HG02642 (cell line): ENCODE results near the gene DENND4B.
A peak's percentile ranks its signal among the peaks of the same experiment; 100 is the strongest.
"Not testable (repeated sequence)": the region's sequence is repeated elsewhere in the genome, so short reads cannot be mapped to it uniquely, and the experiment has no call there.

ENCODE experiments used
- ATAC-seq: cut with Tn5 transposase; IDR thresholded peaks from one replicate; pipeline ENCODE4 v1.9.1; 2021; ENCODE audit warnings: mild to moderate bottlenecking; ENCODE audit not compliant: unreplicated experiment, poor library complexity

DENND4B gene

DNA sequence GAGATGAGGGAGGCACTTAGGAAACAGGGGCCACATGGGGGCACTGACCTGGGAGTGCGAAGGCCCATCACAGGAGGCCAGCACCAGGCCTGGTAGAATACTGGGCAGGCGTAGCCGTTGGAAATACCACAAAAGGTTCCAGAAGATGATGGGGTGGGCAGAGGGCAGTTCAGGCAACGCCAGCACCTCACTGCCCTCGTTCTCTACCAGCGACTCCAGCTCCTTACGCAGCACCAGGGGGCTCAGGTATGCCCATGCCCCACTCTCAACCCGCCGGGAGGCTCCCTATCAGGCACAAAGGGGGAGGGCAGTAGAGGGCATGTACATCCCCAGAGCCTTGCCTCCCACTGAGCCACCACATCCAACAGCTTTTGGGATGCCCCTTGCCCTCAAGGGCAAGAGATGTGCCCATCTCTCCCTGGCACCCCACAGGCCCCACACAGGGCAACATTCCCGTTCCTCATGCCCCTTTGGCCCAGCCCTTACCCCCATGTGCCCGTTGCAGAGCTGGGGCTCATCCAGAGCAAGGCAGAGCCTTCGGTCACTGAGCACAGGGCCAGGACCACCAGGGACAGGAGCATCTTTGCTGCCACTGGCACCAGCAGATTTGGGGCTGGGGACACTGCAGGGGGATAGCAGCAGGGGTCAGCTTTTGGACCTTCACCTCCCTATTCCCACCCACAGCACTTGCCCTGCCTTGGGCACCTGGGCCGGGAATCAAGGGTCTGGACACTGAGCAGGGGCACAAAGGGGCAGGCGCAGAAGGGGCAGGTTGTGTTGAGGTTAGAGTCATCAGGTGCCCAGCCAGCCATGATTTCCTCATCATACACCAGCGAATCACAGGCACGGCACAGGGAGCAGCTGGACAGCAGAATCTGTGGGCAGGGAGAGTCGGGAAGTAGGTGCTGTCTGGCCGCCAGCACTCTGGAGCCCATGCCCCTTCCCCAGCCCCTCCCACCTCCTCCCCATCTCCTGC is 14.1 kb downstream of the DENND4B start:
- ATAC-seq = no peak

DNA sequence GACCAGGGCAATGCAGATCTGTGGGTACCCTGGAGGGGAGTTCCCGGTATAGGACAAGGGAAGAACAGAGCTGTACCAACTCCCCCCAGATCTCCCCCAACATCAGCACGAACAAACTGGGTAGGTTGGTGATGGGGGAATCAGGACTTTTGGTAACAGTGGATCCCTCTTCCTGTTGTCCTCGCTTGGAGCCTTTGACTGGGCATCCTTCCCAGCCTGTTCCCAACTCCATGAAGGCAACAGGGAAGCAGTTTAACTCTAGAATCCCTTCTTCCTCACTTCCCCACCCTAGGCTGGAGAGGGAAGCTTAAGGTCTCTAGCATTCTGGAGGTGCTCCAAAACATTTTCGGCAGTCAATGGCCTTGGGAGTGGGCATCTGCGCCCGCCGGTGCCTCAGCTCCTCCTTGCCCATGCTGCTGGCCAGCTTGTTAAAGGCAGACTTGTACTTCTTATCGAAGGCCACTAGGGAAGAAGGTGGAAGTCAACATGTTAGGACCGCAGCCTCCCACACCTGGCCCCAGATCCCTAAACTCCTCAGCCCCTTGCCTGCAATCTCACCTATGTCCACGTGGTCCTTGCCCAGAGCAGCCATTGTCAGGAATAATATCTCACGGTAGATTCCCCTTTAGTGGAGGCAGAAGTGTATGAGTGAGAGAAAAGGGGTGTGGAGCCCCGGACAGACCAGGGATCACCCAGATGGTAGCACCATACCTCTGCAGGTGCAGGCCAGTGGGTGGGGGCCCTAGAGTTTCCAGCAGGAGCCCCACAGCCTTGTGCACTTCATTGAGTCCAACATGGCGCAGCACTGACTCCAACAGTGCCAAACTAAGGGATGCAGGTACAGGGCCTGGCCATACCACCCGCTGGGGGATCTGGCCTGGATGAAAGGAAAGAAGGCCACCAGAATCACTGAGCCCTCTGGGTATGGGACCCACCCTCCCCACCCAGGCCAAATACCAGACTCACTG is 16.3 kb downstream of the DENND4B start:
- no peak for ATAC-seq

DNA sequence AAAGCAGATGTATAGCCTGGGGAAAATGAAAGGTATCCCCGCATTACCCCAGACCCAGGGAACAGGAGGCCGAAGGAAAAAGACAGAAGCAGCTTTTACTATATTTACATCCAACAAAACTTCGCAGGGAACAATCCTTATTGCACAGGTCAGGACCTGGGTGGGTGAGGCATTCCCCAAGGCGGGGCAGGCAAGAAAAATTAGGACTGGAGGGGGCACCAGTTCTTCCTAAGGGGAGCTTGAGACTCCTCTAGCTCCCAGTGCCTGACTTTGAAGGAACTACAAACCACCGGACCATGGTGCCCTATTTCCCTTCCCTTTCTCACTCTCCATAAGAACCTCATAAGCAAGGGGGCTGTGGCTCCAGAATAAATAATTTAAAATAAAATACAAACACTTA is 17.1 kb downstream of the DENND4B start:
- ATAC-seq = no peak

- ATAC-seq = no peak
Measured at GRCh38 chr1:153928791-153929341, 17.7 kb downstream of the DENND4B start.

GRCh38 chr1:153928245-153928644 is 18.3 kb downstream of the DENND4B start:
- no peak for ATAC-seq

DNA sequence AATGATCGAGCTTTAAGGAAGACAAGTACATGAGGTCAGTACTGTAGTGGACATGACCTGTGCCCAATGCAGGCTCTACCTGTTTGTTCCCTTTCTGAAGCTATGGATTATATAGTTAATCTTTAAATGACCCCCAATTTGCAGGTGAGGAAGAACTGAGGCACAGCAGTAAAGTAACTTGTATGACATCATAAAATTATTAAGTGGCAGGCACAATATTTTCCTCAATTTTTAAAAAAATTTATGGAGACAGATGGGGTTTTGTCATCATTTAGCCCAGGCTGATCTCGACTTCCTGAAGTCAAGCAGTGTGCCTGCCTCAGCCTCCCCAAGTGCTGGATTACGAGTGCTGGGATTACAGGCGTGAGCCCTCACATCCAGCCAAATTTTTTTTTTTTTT is 20.1 kb downstream of the DENND4B start:
- no peak for ATAC-seq

- ATAC-seq = peak; percentile 96
Measured at GRCh38 chr1:153922972-153923925, 23.3 kb downstream of the DENND4B start, which contains the start of gene GATAD2B. GATAD2B (minus strand) TSS chr1:153922972; CDS start chr1:153828347, 94,625 bp downstream.

GRCh38 chr1:153922076-153922971 is 24.2 kb downstream of the DENND4B start:
- peak; percentile 31 for ATAC-seq

GRCh38 chr1:153921803-153922075 is 24.8 kb downstream of the DENND4B start:
- no peak for ATAC-seq

DNA sequence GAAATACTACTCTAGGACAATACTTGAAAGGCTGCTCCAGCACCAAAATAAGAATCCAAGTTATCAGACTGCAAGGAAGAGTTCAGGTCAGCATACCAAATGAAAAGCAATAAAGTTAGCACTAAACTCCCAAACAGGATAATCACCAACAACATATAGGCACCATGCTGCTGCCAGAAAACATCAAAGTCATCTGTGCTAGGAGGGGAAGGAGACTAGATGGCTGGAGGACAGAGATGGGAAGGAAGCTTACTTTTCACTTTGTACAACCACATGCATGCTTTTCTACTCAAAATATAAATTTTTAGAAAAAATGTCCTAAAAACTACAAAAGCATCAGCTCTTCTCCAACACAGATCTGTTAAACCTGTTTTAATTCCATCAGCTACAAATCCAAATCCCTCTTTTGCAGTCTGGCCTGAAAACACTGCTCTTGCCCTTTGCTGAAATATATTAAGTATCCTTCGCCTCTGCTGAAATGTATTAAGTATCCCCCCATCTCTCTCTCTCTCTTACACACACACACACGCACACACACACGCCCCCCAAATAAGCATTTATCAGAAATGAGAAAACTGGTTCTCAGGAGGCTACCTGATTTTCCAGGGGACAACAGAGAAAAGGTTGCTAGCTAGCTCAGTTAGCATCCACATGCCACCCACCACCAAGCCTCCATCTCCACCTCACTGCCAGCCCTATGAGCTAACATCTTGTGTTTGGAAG is 25.3 kb downstream of the DENND4B start:
- ATAC-seq = no peak

DNA sequence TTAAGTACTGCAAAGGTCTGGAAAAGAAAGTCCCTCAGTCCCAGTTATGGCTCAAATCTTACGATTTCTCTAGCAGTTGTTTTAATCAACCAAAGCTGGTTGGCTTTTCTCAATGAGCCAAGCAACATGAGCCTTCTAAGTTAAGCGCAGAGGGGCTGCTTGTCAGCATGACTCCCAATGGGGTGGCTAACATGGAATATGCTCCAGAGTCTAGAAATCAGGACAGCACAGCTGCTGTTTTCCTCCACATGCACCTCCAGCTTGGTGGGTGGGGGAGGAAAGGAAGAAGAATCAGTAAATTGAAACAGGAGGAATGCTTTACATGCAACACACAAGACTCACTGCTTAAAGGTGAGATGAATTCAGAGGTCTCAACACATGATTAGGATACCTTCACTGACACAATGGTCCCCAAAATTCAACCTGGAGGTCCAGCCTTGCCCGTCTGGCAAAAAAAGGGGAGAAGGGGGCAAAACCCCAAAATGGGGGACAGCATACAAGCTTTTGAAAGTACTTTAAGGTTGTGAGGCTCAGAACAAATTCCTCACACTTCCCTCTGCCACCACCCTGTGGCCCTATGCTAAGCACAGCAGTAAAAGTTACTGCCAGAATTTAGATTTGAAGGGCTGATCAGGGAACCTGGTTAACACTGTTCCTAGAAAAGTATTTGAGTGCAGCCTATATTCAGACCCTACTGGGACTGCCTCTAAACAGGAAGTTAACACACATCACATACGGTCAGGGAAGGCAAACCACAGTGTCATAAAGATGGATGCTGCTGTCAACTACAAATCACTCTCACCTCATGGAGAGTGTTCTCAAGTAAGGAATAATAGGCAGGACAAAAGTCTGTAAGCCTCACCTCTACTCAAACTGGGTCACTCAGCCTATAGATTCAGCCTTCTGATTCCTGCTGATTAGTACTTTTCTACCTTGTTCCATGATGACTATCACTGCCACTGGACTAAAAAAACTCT is 26.4 kb downstream of the DENND4B start:
- ATAC-seq = no peak

DNA sequence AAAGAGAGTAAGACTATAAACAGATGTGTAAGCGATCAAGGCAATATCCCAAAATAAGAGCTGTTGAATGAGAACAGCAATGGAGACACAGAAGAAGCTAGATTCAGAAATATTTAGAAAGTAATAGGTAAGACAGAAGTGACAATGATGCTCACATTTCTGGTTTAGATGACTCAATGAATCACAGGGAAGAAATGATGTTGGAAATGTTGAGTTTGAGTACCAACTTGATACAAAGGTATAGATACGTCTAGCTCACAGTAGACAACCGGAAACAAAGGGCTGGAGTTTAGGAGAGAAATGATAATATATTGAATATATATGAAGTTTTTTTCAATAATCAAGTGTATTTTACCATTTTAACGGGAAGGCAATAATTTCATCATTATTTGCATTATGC is 30.2 kb downstream of the DENND4B start:
- no peak for ATAC-seq

DNA sequence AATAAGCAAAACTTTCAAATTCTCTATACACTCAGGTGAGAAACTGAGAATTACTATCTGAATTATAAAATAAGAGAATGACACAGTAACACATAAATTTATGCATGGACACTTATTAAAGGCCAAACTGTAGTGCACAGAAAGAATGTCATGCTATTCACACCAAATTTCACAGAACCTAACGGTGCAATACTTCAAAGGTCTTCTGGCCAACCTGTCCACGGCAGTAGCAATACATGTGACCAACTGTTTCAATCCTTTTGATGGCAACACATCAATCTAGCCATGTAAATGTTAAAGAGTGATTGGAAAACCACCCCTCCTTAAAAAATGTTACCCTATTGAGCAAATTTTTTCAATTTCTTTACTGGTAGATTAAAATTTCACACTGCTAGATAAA is 34.2 kb downstream of the DENND4B start:
- ATAC-seq = no peak

GRCh38 chr1:153910560-153910959 is 36.0 kb downstream of the DENND4B start:
- not testable (repeated sequence) for ATAC-seq

DNA sequence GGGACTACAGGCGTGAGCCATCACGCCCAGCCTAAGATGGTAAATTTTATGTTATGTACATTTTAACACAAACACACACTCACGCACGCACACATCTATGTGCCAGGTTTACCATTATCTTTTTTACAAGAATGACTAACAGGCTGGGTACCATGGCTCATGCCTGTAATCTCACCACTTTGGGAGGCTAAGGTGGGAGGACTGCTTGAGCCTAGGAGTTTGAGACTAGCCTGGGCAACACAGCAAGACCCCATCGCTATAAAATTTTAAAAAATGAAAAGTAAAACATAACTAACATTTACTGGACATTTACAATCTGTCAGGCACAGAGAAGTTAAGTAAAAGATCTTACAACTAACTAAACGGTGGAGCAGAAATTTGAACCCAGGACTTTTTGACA is 38.4 kb downstream of the DENND4B start:
- no peak for ATAC-seq

- ATAC-seq = no peak
Measured at GRCh38 chr1:153907134-153907533, 39.4 kb downstream of the DENND4B start.

DNA sequence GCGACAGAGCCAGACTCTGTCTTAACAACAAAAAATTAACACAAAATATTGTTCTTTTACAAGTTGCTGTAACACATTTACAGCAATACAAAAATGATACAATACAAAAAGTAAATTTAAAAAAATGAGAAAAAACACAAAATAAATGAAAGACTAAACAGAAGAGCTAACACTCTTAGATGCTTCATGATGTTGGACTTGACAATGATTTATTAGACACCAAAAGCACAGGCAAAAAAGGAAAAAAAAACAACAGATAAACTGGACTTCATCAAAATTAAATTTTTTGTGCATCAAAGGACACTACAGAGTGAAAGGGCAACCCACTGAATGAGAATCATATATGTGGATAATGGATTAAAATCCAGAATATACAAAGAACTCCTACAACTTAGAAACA is 40.1 kb downstream of the DENND4B start:
- ATAC-seq = no peak
